OCI-LY7 (cell line): ENCODE measurements around the gene C10orf143. TPM values are rescaled to one million over a fixed set of nuclear protein-coding genes. Genes with fewer than 3 reads are reported as not detected.

Source experiments
- BruUV-seq: library from RNA; stranded (reverse); fragments of 400-500 nt; replicated peaks from 2 replicates; lab custom pipeline; 2021; lab: Mats Ljungman, UMichigan
- CTCF ChIA-PET: fragments of 300-600 bp; sonication (Branson Sonifier 250); formaldehyde crosslinking; loops from one replicate; lab custom pipeline; 2022; ENCODE audit warnings: antibody characterized with exemption; ENCODE audit not compliant: unreplicated experiment; lab: Charles Lee
- POLR2A ChIA-PET: fragments of 300-600 bp; sonication (Branson Sonifier 250); formaldehyde crosslinking; loops from one replicate; lab custom pipeline; 2022; ENCODE audit warnings: antibody characterized with exemption; lab: Charles Lee
- DNase-seq: peaks from one replicate; pipeline ENCODE4 v3.0.0-alpha.2; 2015; ENCODE audit warnings: low spot score
- H2AFZ ChIP-seq: fragments of 200-600 bp; sonication (generic), shearing (Covaris generic); 2 replicates; pipeline ENCODE4 v1.6.1; 2014; ENCODE audit warnings: mild to moderate bottlenecking, antibody characterized with exemption, low read length, moderate library complexity
- H3K27ac ChIP-seq: fragments of 200-600 bp; sonication (generic); 2 replicates; pipeline ENCODE4 v1.5.1; 2014; ENCODE audit warnings: mixed run types, low read depth, mild to moderate bottlenecking, moderate library complexity, low read length, inconsistent platforms; ENCODE audit not compliant: poor library complexity, severe bottlenecking
- H3K36me3 ChIP-seq: fragments of 200-600 bp; sonication (generic); 2 replicates; pipeline ENCODE4 v1.6.1; 2014; ENCODE audit warnings: mild to moderate bottlenecking, antibody characterized with exemption, low read length, moderate library complexity, mixed read lengths; ENCODE audit not compliant: insufficient read depth
- H3K4me1 ChIP-seq: fragments of 200-600 bp; sonication (generic); 2 replicates; pipeline ENCODE4 v1.5.1; 2014; ENCODE audit warnings: mild to moderate bottlenecking, low read length; ENCODE audit not compliant: insufficient read depth, poor library complexity, severe bottlenecking
- H3K4me2 ChIP-seq: fragments of 200-600 bp; sonication (generic); 2 replicates; pipeline ENCODE4 v1.6.1; 2014; ENCODE audit warnings: mild to moderate bottlenecking, low read length
- H3K4me3 ChIP-seq: fragments of 200-600 bp; sonication (generic); 2 replicates; pipeline ENCODE4 v1.5.1; 2014; ENCODE audit warnings: mild to moderate bottlenecking, low read depth, low read length; ENCODE audit not compliant: poor library complexity, severe bottlenecking
- H3K79me2 ChIP-seq: fragments of 200-600 bp; sonication (generic); 2 replicates; pipeline ENCODE4 v1.6.1; 2016; ENCODE audit warnings: low read depth, mild to moderate bottlenecking, low read length, moderate library complexity, mixed read lengths; ENCODE audit not compliant: insufficient read depth
- H3K9me2 ChIP-seq: fragments of 200-600 bp; sonication (generic); 2 replicates; pipeline ENCODE4 v1.6.1; 2016; ENCODE audit warnings: mild to moderate bottlenecking, low read length, mixed read lengths; ENCODE audit not compliant: insufficient read depth
- H3K9me3 ChIP-seq: fragments of 200-600 bp; sonication (generic); 2 replicates; pipeline ENCODE4 v1.6.1; 2014; ENCODE audit warnings: mild to moderate bottlenecking, mixed run types, low read length, mixed read lengths
- H4K20me1 ChIP-seq: fragments of 200-600 bp; sonication (generic); 2 replicates; pipeline ENCODE4 v1.6.1; 2014; ENCODE audit warnings: mild to moderate bottlenecking, antibody characterized with exemption, low read length, moderate library complexity, mixed read lengths; ENCODE audit not compliant: insufficient read depth
- EZH2phosphoT487 ChIP-seq: fragments of 200-600 bp; sonication (generic); IDR thresholded peaks from 2 replicates; pipeline ENCODE4 v1.6.1; 2018; ENCODE audit warnings: low read depth, borderline replicate concordance, mild to moderate bottlenecking, mixed run types, antibody characterized with exemption, low read length, moderate library complexity, mixed read lengths
- intact Hi-C: fragments of 100-400 bp; cut with micrococcal nuclease; formaldehyde crosslinking; loops from one replicate; pipeline ENCODE4 v1.10.0; 2022; ENCODE audit not compliant: unreplicated experiment
- total RNA-seq, 2 experiments: library from RNA; depleted of rRNA in 1 of 2; stranded (reverse); fragments of >200 nt in 1 of 2; shearing (Covaris generic) in 1 of 2; gene quantifications; 2 replicates each; pipeline ENCODE4 v1.2.3, GENCODE V29; 2014 to 2022
- TF ChIP-seq, protein P1 (sequence below): fragments of 200-600 bp; sonication (generic); conservative IDR thresholded peaks from 2 replicates; pipeline ENCODE4 v1.5.1; 2014; ENCODE audit warnings: mild to moderate bottlenecking, antibody characterized with exemption, low read length, moderate library complexity, mixed read lengths

Gene C10orf143
- total RNA-seq, 2 experiments from 2014 or later, result 0.88 to 6.4 TPM

- no peak for TF ChIP-seq EZH2phosphoT487
- TF ChIP-seq, protein P1, sequence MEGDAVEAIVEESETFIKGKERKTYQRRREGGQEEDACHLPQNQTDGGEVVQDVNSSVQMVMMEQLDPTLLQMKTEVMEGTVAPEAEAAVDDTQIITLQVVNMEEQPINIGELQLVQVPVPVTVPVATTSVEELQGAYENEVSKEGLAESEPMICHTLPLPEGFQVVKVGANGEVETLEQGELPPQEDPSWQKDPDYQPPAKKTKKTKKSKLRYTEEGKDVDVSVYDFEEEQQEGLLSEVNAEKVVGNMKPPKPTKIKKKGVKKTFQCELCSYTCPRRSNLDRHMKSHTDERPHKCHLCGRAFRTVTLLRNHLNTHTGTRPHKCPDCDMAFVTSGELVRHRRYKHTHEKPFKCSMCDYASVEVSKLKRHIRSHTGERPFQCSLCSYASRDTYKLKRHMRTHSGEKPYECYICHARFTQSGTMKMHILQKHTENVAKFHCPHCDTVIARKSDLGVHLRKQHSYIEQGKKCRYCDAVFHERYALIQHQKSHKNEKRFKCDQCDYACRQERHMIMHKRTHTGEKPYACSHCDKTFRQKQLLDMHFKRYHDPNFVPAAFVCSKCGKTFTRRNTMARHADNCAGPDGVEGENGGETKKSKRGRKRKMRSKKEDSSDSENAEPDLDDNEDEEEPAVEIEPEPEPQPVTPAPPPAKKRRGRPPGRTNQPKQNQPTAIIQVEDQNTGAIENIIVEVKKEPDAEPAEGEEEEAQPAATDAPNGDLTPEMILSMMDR, result no peak
- Histone ChIP-seq H3K4me1 (no peaks in the 10 kb centered on the region), H3K27ac (no peak overlapping the region), H3K36me3 (no peaks in the 10 kb centered on the region), H3K9me2 (no peaks in the 10 kb centered on the region), H2AFZ (no peak overlapping the region), H3K9me3 (0 out of 2 replicates have a peak, but pooled peaks cover 5% of the 10 kb centered on the region), H3K4me3 (no peak overlapping the region), H4K20me1 (no peaks in the 10 kb centered on the region), H3K4me2 (no peak overlapping the region), H3K79me2 (no peaks in the 10 kb centered on the region)
- ChIA-PET POLR2A (no interaction called here), CTCF (no interaction called here)
- intact Hi-C loops, result no loop called here
- DNase-seq, result no peak
- no TSS peak for BruUV-seq
Observed at GRCh38 chr10:130074639-130075038, 36.0 kb downstream of the C10orf143 start.

GRCh38 chr10:130073912-130074311 lies 36.7 kb downstream of the C10orf143 start:
- intact Hi-C loops, result no loop called here

GRCh38 chr10:130072247-130072646 lies 38.4 kb downstream of the C10orf143 start:
- ChIA-PET POLR2A (no interaction called here), CTCF (no interaction called here)
- H3K9me2 ChIP-seq, result no peaks in the 10 kb centered on the region
- no peak overlapping the region for H3K4me2 ChIP-seq
- H3K79me2 ChIP-seq, result no peaks in the 10 kb centered on the region
- H3K4me1 ChIP-seq, result no peaks in the 10 kb centered on the region
- no peak overlapping the region for H3K4me3 ChIP-seq
- no peak for DNase-seq
- H3K36me3 ChIP-seq, result no peaks in the 10 kb centered on the region
- no peaks in the 10 kb centered on the region for H4K20me1 ChIP-seq
- H3K27ac ChIP-seq, result no peak overlapping the region
- no TSS peak for BruUV-seq
- H2AFZ ChIP-seq, result no peak overlapping the region
- 0 out of 2 replicates have a peak, but pooled peaks cover 5% of the 10 kb centered on the region for H3K9me3 ChIP-seq
- no peak for TF ChIP-seq EZH2phosphoT487
- TF ChIP-seq, protein P1, result no peak
- intact Hi-C loops, result no loop called here

More at GRCh38 chr10:130073912-130074311, 36.7 kb downstream of the C10orf143 start:
- H3K79me2 ChIP-seq, result no peaks in the 10 kb centered on the region
- no peak for DNase-seq
- no peak overlapping the region for H3K4me2 ChIP-seq
- ChIA-PET CTCF (no interaction called here), POLR2A (no interaction called here)
- TF ChIP-seq, protein P1, result no peak
- no peaks in the 10 kb centered on the region for H3K4me1 ChIP-seq
- H3K36me3 ChIP-seq, result no peaks in the 10 kb centered on the region
- H3K9me3 ChIP-seq, result 0 out of 2 replicates have a peak, but pooled peaks cover 5% of the 10 kb centered on the region
- no peak overlapping the region for H2AFZ ChIP-seq
- no peak overlapping the region for H3K4me3 ChIP-seq
- no TSS peak for BruUV-seq
- H3K27ac ChIP-seq, result no peak overlapping the region
- no peaks in the 10 kb centered on the region for H4K20me1 ChIP-seq
- no peaks in the 10 kb centered on the region for H3K9me2 ChIP-seq
